Transverse colon (tissue), 4 donors: ENCODE measurements around the gene AXIN1. TPM values are rescaled to one million over a fixed set of nuclear protein-coding genes. Genes with fewer than 3 reads are reported as not detected.

ENCODE experiments used
- DNase-seq: peaks from one replicate; pipeline ENCODE4 v3.0.0-alpha.2; 2019
- H3K27ac ChIP-seq, 4 donors: fragments of 200-600 bp; sonication (generic); 2 replicates each; pipeline ENCODE4 v1.5.1; 2016 to 2018; ENCODE audit warnings: inconsistent platforms in 4 of 4
- H3K27me3 ChIP-seq: fragments of 200-600 bp; sonication (generic); 2 replicates; pipeline ENCODE4 v1.5.1; 2017; ENCODE audit warnings: inconsistent platforms
- H3K36me3 ChIP-seq, 4 donors: fragments of 200-600 bp; sonication (generic); 2 replicates each; pipeline ENCODE4 v1.5.1; 2017 to 2019; ENCODE audit warnings: inconsistent platforms in 4 of 4
- H3K4me1 ChIP-seq, 4 donors: fragments of 200-600 bp; sonication (generic); 2 replicates each; pipeline ENCODE4 v1.5.1; 2017 to 2020; ENCODE audit warnings: inconsistent platforms in 4 of 4
- H3K4me3 ChIP-seq, 4 donors: fragments of 200-600 bp; sonication (generic); 1 replicate in 1 of 4; 2 replicates in 3 of 4; pipeline versions ENCODE4 v1.5.1 to v1.6.1; 2017 to 2019; ENCODE audit warnings: inconsistent platforms in 4 of 4
- H3K9me3 ChIP-seq, 2 donors: fragments of 200-600 bp; sonication (generic); 2 replicates each; pipeline ENCODE4 v1.5.1; 2017 to 2019; ENCODE audit warnings: inconsistent platforms in 2 of 2
- CTCF ChIP-seq, 5 experiments: fragments of 200-600 bp in 3 of 5; fragments of 450-650 bp in 2 of 5; sonication (generic) in 3 of 5; IDR thresholded peaks; 1 replicate in 2 of 5; 2 replicates in 3 of 5; pipeline ENCODE4 v1.5.1; 2016 to 2017; ENCODE audit warnings: antibody characterized with exemption in 5 of 5, inconsistent platforms in 3 of 5, mild to moderate bottlenecking in 2 of 5, moderate library complexity in 1 of 5
- EP300 ChIP-seq: sonication (generic); formaldehyde crosslinking; IDR thresholded peaks from one replicate; pipeline ENCODE4 v1.6.1; 2017; ENCODE audit warnings: antibody characterized with exemption, low read depth
- POLR2A ChIP-seq: fragments of 450-650 bp; IDR thresholded peaks from one replicate; pipeline ENCODE4 v1.6.1; 2016; ENCODE audit warnings: antibody characterized with exemption, mild to moderate bottlenecking, moderate library complexity
- POLR2AphosphoS5 ChIP-seq, 3 donors: sonication (generic); formaldehyde crosslinking; IDR thresholded peaks; one replicate each; pipeline ENCODE4 v1.6.1; 2016; ENCODE audit warnings: antibody characterized with exemption in 3 of 3
- WGBS, 2 donors: methylation state at CpG; one replicate each; pipeline ENCODE4 v1.1.5; 2018; ENCODE audit warnings: low coverage in 1 of 2; 5-methylcytosine and 5-hydroxymethylcytosine counted together
- in situ Hi-C, 4 donors: fragments of 200-750 bp; cut with MboI; loops; one replicate each; pipeline versions ENCODE4 v1.15.0 to v1.15.1; 2017; ENCODE audit warnings: low sequenced_read_pairs in 3 of 4, low pct_ligation_motif_present in 1 of 4, low pct_unique_long_range_greater_than_20kb in 1 of 4
- intact Hi-C: fragments of 100-400 bp; cut with DNase I; formaldehyde crosslinking; loops from one replicate; pipeline ENCODE4 v1.15.1; 2023; ENCODE audit warnings: low total_unique reads
- total RNA-seq, 4 donors: library from RNA; depleted of rRNA; stranded (reverse); fragments of >200 nt; gene quantifications; one replicate each; pipeline ENCODE4 v1.1.0, GENCODE V29; 2016

The AXIN1 gene
- total RNA-seq, 4 donors from 2014 or later = 41.4 to 73.7 (median 58.7) TPM

DNA sequence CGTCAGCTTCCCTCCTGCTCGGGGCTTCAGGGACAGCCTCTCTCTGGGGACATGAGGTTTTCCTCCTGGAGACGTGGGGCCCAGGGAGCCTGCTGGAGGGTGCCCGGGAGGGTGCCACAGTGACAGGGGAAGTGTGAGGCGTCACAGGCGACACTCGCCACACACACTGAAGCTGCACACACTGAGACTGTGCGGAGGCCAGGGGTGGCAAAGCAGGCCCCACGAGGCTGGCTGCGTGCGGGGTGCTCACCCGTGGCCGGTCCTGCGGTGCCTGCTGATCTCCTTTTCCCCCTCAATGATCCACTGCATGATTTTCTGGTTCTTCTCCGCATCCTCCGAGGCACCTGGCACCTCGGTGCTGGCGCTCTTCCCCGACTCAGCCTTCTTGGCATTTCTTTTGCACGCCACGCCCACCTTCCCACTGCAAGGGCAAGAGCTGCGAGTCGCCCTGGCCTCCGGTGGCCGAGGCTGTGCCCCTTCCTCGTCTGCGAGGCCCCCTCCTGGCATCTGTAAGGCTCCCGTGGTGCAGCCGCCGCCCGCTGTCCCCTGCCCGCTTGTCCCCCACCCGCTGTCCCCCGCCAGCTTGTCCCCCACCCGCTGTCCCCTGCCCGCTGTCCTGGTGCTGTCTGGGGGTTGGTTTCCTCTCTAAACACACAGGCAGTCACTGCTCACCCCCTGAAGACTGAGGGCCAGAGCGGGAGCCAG, 55.6 kb downstream of the AXIN1 start:
- intact Hi-C loops = no loop called here
- WGBS, 2 donors = 90% methylated on average over 37 of the region's 37 CpGs; no CpG with 5 or more reads in 1 of the 2 donors
- Histone ChIP-seq H3K36me3 (peaks cover 0 to 10% (median 3%) of the 10 kb centered on the region in 4 donors), H3K9me3 (no peaks in the 10 kb centered on the region), H3K4me3 (no peak overlapping the region), H3K4me1 (no peaks in the 10 kb centered on the region), H3K27ac (no peak overlapping the region), H3K27me3 (no peaks in the 10 kb centered on the region)
- TF ChIP-seq POLR2AphosphoS5 (IDR thresholded peaks at IDR 0.05) = no peak
- TF ChIP-seq EP300 = no peak
- no peak for DNase-seq
- in situ Hi-C loops = no loop called here

- H3K27me3 ChIP-seq = no peaks in the 10 kb centered on the region
- intact Hi-C loops = no loop called here
- no peak overlapping the region for H3K4me3 ChIP-seq
- H3K36me3 ChIP-seq = peaks cover 0 to 10% (median 3%) of the 10 kb centered on the region in 4 donors
- H3K9me3 ChIP-seq = no peaks in the 10 kb centered on the region
- TF ChIP-seq POLR2AphosphoS5 (IDR thresholded peaks at IDR 0.05) (no peak), POLR2A (no peak), CTCF (IDR thresholded peaks at IDR 0.05) (no peak), EP300 (no peak)
- in situ Hi-C loops = no loop called here
- no peak for DNase-seq
- no peaks in the 10 kb centered on the region for H3K4me1 ChIP-seq
- 94% methylated on average over 13 of the region's 14 CpGs; no CpG with 5 or more reads in 1 of the 2 donors for WGBS, 2 donors
- no peak overlapping the region for H3K27ac ChIP-seq
These were observed 56.2 kb downstream of the AXIN1 start for GRCh38 chr16:296276-296675.

GRCh38 chr16:293043-293775, 59.3 kb downstream of the AXIN1 start:
- in situ Hi-C loops = no loop called here
- H3K36me3 ChIP-seq = peaks cover 0 to 31% (median 11%) of the 10 kb centered on the region in 4 donors

GRCh38 chr16:291539-291938, 61.0 kb downstream of the AXIN1 start:
- no peak overlapping the region for H3K27ac ChIP-seq
- WGBS, 2 donors = 95% methylated on average over 12 of the region's 17 CpGs; no CpG with 5 or more reads in 1 of the 2 donors
- no peak for TF ChIP-seq CTCF (IDR thresholded peaks at IDR 0.05)
- TF ChIP-seq POLR2AphosphoS5 (IDR thresholded peaks at IDR 0.05) = no peak
- no peak for TF ChIP-seq EP300
- no peak for TF ChIP-seq POLR2A
- no peak overlapping the region for H3K4me3 ChIP-seq
- peaks cover 0 to 31% (median 11%) of the 10 kb centered on the region in 4 donors for H3K36me3 ChIP-seq
- H3K27me3 ChIP-seq = no peaks in the 10 kb centered on the region
- H3K9me3 ChIP-seq = no peaks in the 10 kb centered on the region
- H3K4me1 ChIP-seq = no peaks in the 10 kb centered on the region
- no peak for DNase-seq
- intact Hi-C loops = no loop called here
- in situ Hi-C loops = no loop called here

More at GRCh38 chr16:293043-293775, 59.3 kb downstream of the AXIN1 start:
- no peaks in the 10 kb centered on the region for H3K4me1 ChIP-seq
- no peaks in the 10 kb centered on the region for H3K27me3 ChIP-seq
- no peak overlapping the region for H3K4me3 ChIP-seq
- no peak for DNase-seq
- no peak overlapping the region for H3K27ac ChIP-seq
- intact Hi-C loops = no loop called here
- WGBS, 2 donors = 60 to 89% methylated on average over 1 to 23 of the region's 32 CpGs
- H3K9me3 ChIP-seq = no peaks in the 10 kb centered on the region
- no peak for TF ChIP-seq POLR2A
- TF ChIP-seq EP300 = no peak
- TF ChIP-seq POLR2AphosphoS5 (IDR thresholded peaks at IDR 0.05) = no peak
- no peak for TF ChIP-seq CTCF (IDR thresholded peaks at IDR 0.05)
